GM23248 (cell line): ENCODE measurements around the gene C1QB. TPM values are rescaled to one million over a fixed set of nuclear protein-coding genes. Genes with fewer than 3 reads are reported as not detected.
A peak's percentile ranks its signal among the peaks of the same experiment; 100 is the strongest.

ENCODE experiments used
- DNase-seq: peaks from one replicate; pipeline ENCODE4 v3.0.0-alpha.2; 2015
- H2AFZ ChIP-seq: fragments of 200-600 bp; sonication (generic); 2 replicates; pipeline ENCODE4 v1.6.1; 2016; ENCODE audit warnings: antibody characterized with exemption
- H3F3A ChIP-seq: fragments of 200-600 bp; sonication (generic); 2 replicates; pipeline ENCODE4 v1.6.1; 2016; ENCODE audit warnings: mild to moderate bottlenecking, antibody characterized with exemption, mixed run types; ENCODE audit not compliant: insufficient read depth
- H3K27ac ChIP-seq: fragments of 200-600 bp; sonication (generic); 2 replicates; pipeline ENCODE4 v1.5.1; 2016; ENCODE audit warnings: mild to moderate bottlenecking
- H3K27me3 ChIP-seq: fragments of 200-600 bp; sonication (generic); replicated peaks from 2 replicates; pipeline ENCODE4 v1.6.1; 2016; ENCODE audit warnings: mild to moderate bottlenecking; ENCODE audit not compliant: insufficient read depth
- H3K36me3 ChIP-seq: fragments of 200-600 bp; sonication (generic); 2 replicates; pipeline ENCODE4 v1.6.1; 2016; ENCODE audit warnings: low read depth, mild to moderate bottlenecking
- H3K4me1 ChIP-seq: fragments of 200-600 bp; sonication (generic); 2 replicates; pipeline ENCODE4 v1.6.1; 2016; ENCODE audit warnings: mild to moderate bottlenecking; ENCODE audit not compliant: insufficient read depth
- H3K4me2 ChIP-seq: fragments of 200-600 bp; sonication (generic); one replicate; pipeline ENCODE4 v1.6.1; 2016; ENCODE audit warnings: mild to moderate bottlenecking; ENCODE audit not compliant: unreplicated experiment
- H3K4me3 ChIP-seq: fragments of 200-600 bp; sonication (generic); 2 replicates; pipeline ENCODE4 v1.5.1; 2016; ENCODE audit warnings: mild to moderate bottlenecking
- H3K79me2 ChIP-seq: fragments of 200-600 bp; sonication (generic); 2 replicates; pipeline ENCODE4 v1.6.1; 2016; ENCODE audit warnings: mild to moderate bottlenecking; ENCODE audit not compliant: insufficient read depth
- H3K9ac ChIP-seq: fragments of 200-600 bp; sonication (generic); 2 replicates; pipeline ENCODE4 v1.6.1; 2016; ENCODE audit warnings: mild to moderate bottlenecking
- H3K9me2 ChIP-seq: fragments of 200-600 bp; sonication (generic); 2 replicates; pipeline ENCODE4 v1.6.1; 2016; ENCODE audit warnings: mixed run types, mild to moderate bottlenecking, moderate library complexity; ENCODE audit not compliant: insufficient read depth
- H3K9me3 ChIP-seq: fragments of 200-600 bp; sonication (generic); one replicate; pipeline ENCODE4 v1.6.1; 2017; ENCODE audit warnings: low read depth
- H4K20me1 ChIP-seq: fragments of 200-600 bp; sonication (generic); 2 replicates; pipeline ENCODE4 v1.6.0; 2016; ENCODE audit not compliant: insufficient read depth
- EZH2 ChIP-seq: fragments of 200-600 bp; sonication (generic); IDR thresholded peaks from 2 replicates; pipeline ENCODE4 v1.6.1; 2018; ENCODE audit warnings: antibody characterized with exemption, mild to moderate bottlenecking; ENCODE audit not compliant: insufficient read depth, poor library complexity, severe bottlenecking
- EZH2phosphoT487 ChIP-seq: fragments of 200-600 bp; sonication (generic); IDR thresholded peaks from 2 replicates; pipeline ENCODE4 v1.6.1; 2018; ENCODE audit warnings: antibody characterized with exemption, moderate library complexity, mild to moderate bottlenecking, low read depth; ENCODE audit not compliant: insufficient read depth
- WGBS, 2 experiments: methylation state at CpG; one replicate each; pipeline ENCODE4 v1.1.6; 2015 to 2017; ENCODE audit warnings: low lambda C conversion rate in 2 of 2, low coverage in 1 of 2; ENCODE audit errors: missing lambda C conversion rate in 2 of 2; 5-methylcytosine and 5-hydroxymethylcytosine counted together
- in situ Hi-C: fragments of 300-500 bp; cut with MboI; formaldehyde crosslinking; loops from 2 replicates; pipeline ENCODE4 v1.15.0; 2020
- polyA plus RNA-seq: library from polyadenylated mRNA; unstranded; fragments of >200 nt; fragmentation: Nextera tagmentation; extraction: Ambion mirVana; gene quantifications from 2 replicates; pipeline ENCODE4 v1.2.1, GENCODE V29; 2016
- total RNA-seq: library from RNA; depleted of rRNA; stranded (reverse); fragments of >200 nt; shearing (Covaris generic); gene quantifications from 2 replicates; pipeline ENCODE4 v1.2.3, GENCODE V29; 2014

The C1QB gene
- total and polyA plus RNA-seq, 2 experiments from 2014 or later = not detected

- in situ Hi-C loops = no loop called here
- Histone ChIP-seq H2AFZ (no peak overlapping the region), H4K20me1 (no peaks in the 10 kb centered on the region), H3K27ac (no peak overlapping the region), H3K27me3 (peaks cover 32% of the 10 kb centered on the region), H3K4me2 (no peak overlapping the region), H3K79me2 (no peaks in the 10 kb centered on the region), H3K9ac (no peak overlapping the region), H3K4me3 (no peak overlapping the region), H3F3A (no peaks in the 10 kb centered on the region), H3K9me2 (no peaks in the 10 kb centered on the region), H3K36me3 (no peaks in the 10 kb centered on the region), H3K4me1 (no peaks in the 10 kb centered on the region), H3K9me3 (no peaks in the 10 kb centered on the region)
- WGBS, 2 experiments = 19 to 22% methylated on average over 6 to 7 of the region's 7 CpGs
- peak; percentile 60 for DNase-seq
- TF ChIP-seq EZH2 = no peak
- TF ChIP-seq EZH2phosphoT487 = no peak
Measured at GRCh38 chr1:22611530-22611947, 41.5 kb upstream of the C1QB start.

- Histone ChIP-seq H4K20me1 (no peaks in the 10 kb centered on the region), H3K27me3 (peaks cover 29% of the 10 kb centered on the region), H3K4me1 (no peaks in the 10 kb centered on the region), H3F3A (no peaks in the 10 kb centered on the region), H2AFZ (no peak overlapping the region), H3K4me2 (no peak overlapping the region), H3K4me3 (no peak overlapping the region), H3K36me3 (no peaks in the 10 kb centered on the region), H3K9me2 (no peaks in the 10 kb centered on the region), H3K79me2 (no peaks in the 10 kb centered on the region), H3K9ac (no peak overlapping the region), H3K27ac (no peak overlapping the region), H3K9me3 (no peaks in the 10 kb centered on the region)
- WGBS, 2 experiments = 31 to 36% methylated on average over 12 of the region's 12 CpGs
- no peak for TF ChIP-seq EZH2
- TF ChIP-seq EZH2phosphoT487 = no peak
- in situ Hi-C loops = no loop called here
- no peak for DNase-seq
Measured at GRCh38 chr1:22612671-22613571, 40.1 kb upstream of the C1QB start.

DNA sequence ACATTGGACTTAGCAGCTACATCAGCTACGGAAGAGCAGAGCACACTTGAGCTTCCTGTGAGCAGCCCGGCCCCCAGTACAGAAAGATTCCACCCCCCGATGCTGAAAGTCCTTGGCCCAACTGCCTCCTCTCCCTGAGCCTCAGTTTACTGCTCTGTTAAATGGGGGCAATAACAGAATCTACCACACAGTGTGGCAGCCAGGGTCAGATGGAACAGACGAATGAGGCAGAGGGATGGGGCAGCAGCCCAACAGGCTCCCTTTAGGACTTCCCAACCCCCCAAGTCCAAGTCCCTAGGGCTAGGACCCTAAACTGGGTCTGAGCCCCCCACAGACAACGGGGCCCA is 39.5 kb upstream of the C1QB start:
- in situ Hi-C loops = no loop called here
- no peak overlapping the region for H3K4me3 ChIP-seq
- H3K79me2 ChIP-seq = no peaks in the 10 kb centered on the region
- TF ChIP-seq EZH2phosphoT487 = no peak
- TF ChIP-seq EZH2 = no peak
- H3K4me2 ChIP-seq = no peak overlapping the region
- no peak overlapping the region for H2AFZ ChIP-seq
- no peaks in the 10 kb centered on the region for H3K36me3 ChIP-seq
- no peaks in the 10 kb centered on the region for H3K4me1 ChIP-seq
- H3K27ac ChIP-seq = no peak overlapping the region
- no peaks in the 10 kb centered on the region for H3K9me2 ChIP-seq
- H3K27me3 ChIP-seq = peaks cover 36% of the 10 kb centered on the region
- H3K9me3 ChIP-seq = no peaks in the 10 kb centered on the region
- DNase-seq = no peak
- no peak overlapping the region for H3K9ac ChIP-seq
- H3F3A ChIP-seq = no peaks in the 10 kb centered on the region
- no peaks in the 10 kb centered on the region for H4K20me1 ChIP-seq
- WGBS, 2 experiments = 33 to 45% methylated on average over 5 of the region's 5 CpGs

DNA sequence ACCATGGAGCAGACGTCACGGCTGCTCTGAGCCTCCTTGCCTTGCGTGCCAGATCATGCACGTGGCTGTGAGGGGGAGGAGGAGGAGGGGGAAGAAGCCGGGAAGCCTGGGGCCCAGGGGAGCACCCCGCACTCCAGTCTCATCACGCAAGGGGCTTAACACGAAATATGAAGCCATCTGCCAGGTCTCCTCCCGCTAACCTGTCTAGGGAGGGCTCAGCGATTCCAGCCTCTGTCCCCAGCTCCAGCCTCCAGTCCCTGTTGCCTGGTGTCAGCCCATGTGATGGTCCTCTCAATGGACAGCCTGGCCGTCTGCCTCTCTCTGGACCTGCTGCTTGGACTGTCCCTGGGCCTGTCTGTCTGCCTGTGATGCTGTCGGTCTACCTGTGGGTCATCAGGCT is 39.1 kb upstream of the C1QB start:
- Histone ChIP-seq H3K9me2 (no peaks in the 10 kb centered on the region), H3F3A (no peaks in the 10 kb centered on the region), H3K27me3 (peaks cover 35% of the 10 kb centered on the region), H2AFZ (no peak overlapping the region), H3K4me2 (no peak overlapping the region), H3K4me3 (no peak overlapping the region), H3K9ac (no peak overlapping the region), H3K36me3 (no peaks in the 10 kb centered on the region), H3K27ac (no peak overlapping the region), H4K20me1 (no peaks in the 10 kb centered on the region), H3K79me2 (no peaks in the 10 kb centered on the region), H3K4me1 (no peaks in the 10 kb centered on the region), H3K9me3 (no peaks in the 10 kb centered on the region)
- WGBS, 2 experiments = 37 to 38% methylated on average over 10 to 12 of the region's 12 CpGs
- TF ChIP-seq EZH2phosphoT487 (no peak), EZH2 (no peak)
- DNase-seq = no peak
- in situ Hi-C loops = no loop called here
